Heart left ventricle (tissue), 16 donors: Measurements from ENCODE around the gene SUB1. TPM values are rescaled to one million over a fixed set of nuclear protein-coding genes. Genes with fewer than 3 reads are reported as not detected.

Experiments
- ATAC-seq, 4 donors: fragments of 200-7000 bp; cut with Tn5 transposase; one replicate each; pipeline ENCODE4 v1.9.1; 2020 to 2022; ENCODE audit warnings: moderate library complexity in 4 of 4, mild to moderate bottlenecking in 3 of 4, moderate number of reproducible peaks in 1 of 4
- DNase-seq, 5 donors: peaks; one replicate each; pipeline ENCODE4 v3.0.0-alpha.2; 2020
- H3K27ac ChIP-seq, 12 donors: fragments of 200-600 bp; sonication (generic) in 4 of 12; one replicate each; pipeline versions ENCODE4 v1.5.0 to v1.8.0; 2016 to 2022; ENCODE audit warnings: mild to moderate bottlenecking in 2 of 12
- H3K27me3 ChIP-seq, 9 donors: fragments of 200-600 bp; sonication (generic) in 2 of 9; one replicate each; pipeline versions ENCODE4 v1.5.1 to v1.8.0; 2016 to 2022; ENCODE audit warnings: mild to moderate bottlenecking in 3 of 9
- H3K36me3 ChIP-seq, 9 donors: fragments of 200-600 bp; sonication (generic) in 2 of 9; one replicate each; pipeline versions ENCODE4 v1.5.0 to v1.8.0; 2018 to 2022; ENCODE audit warnings: mild to moderate bottlenecking in 2 of 9
- H3K4me1 ChIP-seq, 12 donors: fragments of 200-600 bp; sonication (generic) in 4 of 12; one replicate each; pipeline versions ENCODE4 v1.5.0 to v1.8.0; 2016 to 2022; ENCODE audit warnings: mild to moderate bottlenecking in 3 of 12
- H3K4me3 ChIP-seq, 12 donors: fragments of 200-600 bp; sonication (generic) in 4 of 12; one replicate each; pipeline versions ENCODE4 v1.5.0 to v1.8.0; 2017 to 2022; ENCODE audit warnings: mild to moderate bottlenecking in 9 of 12, moderate library complexity in 4 of 12
- H3K9me3 ChIP-seq, 12 donors: fragments of 200-600 bp; sonication (generic) in 4 of 12; one replicate each; pipeline versions ENCODE4 v1.5.0 to v1.8.0; 2016 to 2022; ENCODE audit warnings: mild to moderate bottlenecking in 1 of 12
- CTCF ChIP-seq, 12 donors: fragments of 200-600 bp; sonication (generic) in 4 of 12; IDR thresholded peaks; one replicate each; pipeline versions ENCODE4 v1.5.0 to v1.8.0; 2018 to 2022; ENCODE audit warnings: antibody characterized with exemption in 12 of 12, mild to moderate bottlenecking in 5 of 12
- POLR2A ChIP-seq, 2 donors: fragments of 450-650 bp; IDR thresholded peaks; one replicate each; pipeline ENCODE4 v1.6.1; 2017; ENCODE audit warnings: antibody characterized with exemption in 2 of 2, mild to moderate bottlenecking in 2 of 2, moderate library complexity in 2 of 2
- WGBS, 4 donors: extraction: QIAGEN DNeasy Blood & Tissue Kit in 2 of 4; methylation state at CpG; one replicate each; pipeline versions ENCODE4 v1.1.5 to v1.1.7; 2013 to 2018; 5-methylcytosine and 5-hydroxymethylcytosine counted together
- intact Hi-C, 10 donors: fragments of 100-400 bp; cut with DNase I; formaldehyde crosslinking; loops; one replicate each; pipeline versions ENCODE4 v1.11.1 to v1.14.2; 2022
- polyA plus RNA-seq, 2 donors: library from polyadenylated mRNA; stranded (reverse); fragments of 200-250 nt; gene quantifications; one replicate each; pipeline ENCODE4 v1.2.3, GENCODE V29; 2013
- total RNA-seq, 9 donors: library from RNA; depleted of rRNA in 2 of 9; stranded (reverse); fragments of >200 nt in 2 of 9; fragmentation: NEBNext Ultra II Directional in 3 of 9; extraction: Animal tissue kit (Norgen Biotek cat#: 25700) in 3 of 9; gene quantifications; one replicate each; pipeline versions ENCODE4 v1.1.0 to v1.2.4, GENCODE V29; 2016 to 2023
- donor health status: ischemic (EF 13 %, LVEDD 7.1; RV severe dilation, severe dysfunction).
- donor health status: healthy with polysubstance abuse.
- donor health status: DM: no; HTN: yes; CAD: no.
- donor health status: DM: no; HTN: no; CAD: no.
- donor health status: ischemic (EF 25% LVEDD 6.9; RV normal size, moderate dysfunction).
- donor health status: ischemic (EF 25% LVEDD 5.7; RV mildly dilated, moderate dysfunction).
- donor health status: healthy.
- donor health status: DM: yes; HTN: yes; CAD: no.
- donor health status: ischemic (EF 35%, LVEDD 5.7; RV mildly dilated, moderate dysfunction).
- donor health status: nonischemic (EF 11% LVEDD 7.7; RV severe dilation, severe dysfunction).
- donor health status: DM: yes; HTN: yes; CAD: no.
- donor health status: PGD.
- donor health status: ischemic (EF 29% LVEDD 5.4; RV normal size, mild dysfunction).
- donor health status: nonischemic (EF 23%, LVEDD 6.1; RV moderate dilation, normal function).

Gene SUB1
- total and polyA plus RNA-seq, 11 donors, result 118 to 244 (median 187) TPM

- TF ChIP-seq CTCF (IDR thresholded peaks at IDR 0.05) (no peak), POLR2A (IDR thresholded peaks at IDR 0.05) (no peak)
- no peak overlapping the region for H3K4me3 ChIP-seq
- intact Hi-C loops, result no loop called here
- 95 to 98% (median 97%) methylated on average over 2 of the region's 2 CpGs for WGBS, 4 donors
- H3K27me3 ChIP-seq, result no peaks in the 10 kb centered on the region
- no peak for DNase-seq
- peak; percentile 44 to 96 (median 82) for ATAC-seq
- peaks cover 0 to 4% (median 0%) of the 10 kb centered on the region in 12 donors for H3K4me1 ChIP-seq
- H3K9me3 ChIP-seq, result peaks cover 0 to 9% (median 0%) of the 10 kb centered on the region in 12 donors
- no peak overlapping the region for H3K27ac ChIP-seq
- H3K36me3 ChIP-seq, result no peaks in the 10 kb centered on the region
Observed at GRCh38 chr5:32563614-32564013, 21.7 kb upstream of the SUB1 start.

- Histone ChIP-seq H3K9me3 (peaks cover 0 to 9% (median 0%) of the 10 kb centered on the region in 12 donors), H3K4me1 (peaks cover 0 to 4% (median 0%) of the 10 kb centered on the region in 12 donors), H3K36me3 (no peaks in the 10 kb centered on the region), H3K27ac (no peak overlapping the region), H3K4me3 (no peak overlapping the region), H3K27me3 (no peaks in the 10 kb centered on the region)
- TF ChIP-seq CTCF (IDR thresholded peaks at IDR 0.05) (no peak), POLR2A (IDR thresholded peaks at IDR 0.05) (no peak)
- ATAC-seq, result no peak
- 58 to 71% (median 62%) methylated on average over 1 of the region's 1 CpG for WGBS, 4 donors
- intact Hi-C loops, result no loop called here
- no peak for DNase-seq
Observed at GRCh38 chr5:32565145-32565544, 20.2 kb upstream of the SUB1 start.

- DNase-seq (no peak), ATAC-seq (peak in 1 of 4 donors; percentile 40)
- intact Hi-C loops, result no loop called here
- TF ChIP-seq POLR2A (IDR thresholded peaks at IDR 0.05), result no peak
- no peak for TF ChIP-seq CTCF (IDR thresholded peaks at IDR 0.05)
- peaks cover 0 to 9% (median 0%) of the 10 kb centered on the region in 12 donors for H3K9me3 ChIP-seq
- WGBS, 4 donors, result 73 to 90% (median 84%) methylated on average over 3 of the region's 3 CpGs
- H3K4me1 ChIP-seq, result peaks cover 0 to 4% (median 0%) of the 10 kb centered on the region in 12 donors
- no peaks in the 10 kb centered on the region for H3K27me3 ChIP-seq
- no peak overlapping the region for H3K27ac ChIP-seq
- H3K36me3 ChIP-seq, result no peaks in the 10 kb centered on the region
- no peak overlapping the region for H3K4me3 ChIP-seq
Observed at GRCh38 chr5:32566319-32567111, 18.8 kb upstream of the SUB1 start.

- TF ChIP-seq CTCF (IDR thresholded peaks at IDR 0.05) (no peak), POLR2A (IDR thresholded peaks at IDR 0.05) (no peak)
- WGBS, 4 donors, result 68 to 78% (median 74%) methylated on average over 1 of the region's 1 CpG
- peaks cover 0 to 9% (median 0%) of the 10 kb centered on the region in 12 donors for H3K9me3 ChIP-seq
Observed at GRCh38 chr5:32571128-32571527, 14.2 kb upstream of the SUB1 start.

More at GRCh38 chr5:32571128-32571527, 14.2 kb upstream of the SUB1 start:
- intact Hi-C loops, result no loop called here
- DNase-seq (no peak), ATAC-seq (no peak)
- H3K4me1 ChIP-seq, result no peaks in the 10 kb centered on the region
- no peaks in the 10 kb centered on the region for H3K36me3 ChIP-seq
- H3K27ac ChIP-seq, result no peak overlapping the region
- H3K27me3 ChIP-seq, result no peaks in the 10 kb centered on the region
- H3K4me3 ChIP-seq, result no peak overlapping the region
